Activated CD8-positive, alpha-beta T cell treated with anti-CD3 and anti-CD28 coated beads, Interleukin-2, amount 10 ng/mL, durations not matched to agents 7 days and 5 days (primary cell): ENCODE measurements around the gene COL3A1. TPM values are rescaled to one million over a fixed set of nuclear protein-coding genes. Genes with fewer than 3 reads are reported as not detected.

Experiments used
- ATAC-seq: fragments of 150-1000 bp; cut with Tn5 transposase; one replicate; pipeline ENCODE4 v1.10.0; 2021; ENCODE audit warnings: moderate library complexity
- CTCF ChIA-PET: fragments of 350-600 bp; sonication (Branson Sonifier 250); formaldehyde crosslinking; loops from one replicate; lab custom pipeline; 2021; ENCODE audit warnings: antibody characterized with exemption; lab: Charles Lee
- POLR2A ChIA-PET: fragments of 350-600 bp; sonication (Branson Sonifier 250); formaldehyde crosslinking; loops from one replicate; lab custom pipeline; 2021; ENCODE audit warnings: antibody characterized with exemption; lab: Charles Lee
- DNase-seq: peaks from one replicate; pipeline ENCODE4 v3.0.0-alpha.2; 2020
- H3K27ac Mint-ChIP-seq: one replicate; pipeline ENCODE4 v1.8.0; 2021; ENCODE audit warnings: mild to moderate bottlenecking, mixed read lengths
- H3K27me3 Mint-ChIP-seq: one replicate; pipeline ENCODE4 v1.8.0; 2021; ENCODE audit warnings: low read depth, mixed read lengths
- H3K36me3 Mint-ChIP-seq: one replicate; pipeline ENCODE4 v1.8.0; 2021; ENCODE audit warnings: low read depth, mixed read lengths
- H3K4me1 Mint-ChIP-seq: one replicate; pipeline ENCODE4 v1.8.0; 2021; ENCODE audit warnings: low read depth, mixed read lengths
- H3K4me3 Mint-ChIP-seq: one replicate; pipeline ENCODE4 v1.8.0; 2021; ENCODE audit warnings: mild to moderate bottlenecking, mixed read lengths
- H3K9me3 Mint-ChIP-seq: one replicate; pipeline ENCODE4 v1.8.0; 2022; ENCODE audit warnings: mixed read lengths; ENCODE audit not compliant: insufficient read depth
- total RNA-seq, 2 experiments: library from RNA; stranded (reverse); gene quantifications; one replicate each; pipeline ENCODE4 v1.2.3, GENCODE V29; 2021

Gene COL3A1
- not detected for total RNA-seq

DNA sequence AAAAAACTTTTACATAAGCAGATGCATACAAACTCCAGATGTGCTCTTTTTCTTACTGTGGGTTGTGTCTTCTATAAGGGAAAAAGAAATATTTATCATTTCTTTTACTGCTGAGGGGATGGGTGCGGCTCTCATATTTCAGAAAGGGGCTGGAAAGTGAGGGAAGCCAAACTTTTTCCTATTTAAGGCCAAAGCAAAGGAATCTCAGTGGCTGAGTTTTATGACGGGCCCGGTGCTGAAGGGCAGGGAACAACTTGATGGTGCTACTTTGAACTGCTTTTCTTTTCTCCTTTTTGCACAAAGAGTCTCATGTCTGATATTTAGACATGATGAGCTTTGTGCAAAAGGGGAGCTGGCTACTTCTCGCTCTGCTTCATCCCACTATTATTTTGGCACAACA, at the start of gene COL3A1:
TSS of gene COL3A1 (plus strand) at position 210 of the 400 bp plus-strand sequence. CDS start at position 327, 117 bp downstream.
- H3K4me3 Mint-ChIP-seq: no peak within 1 kb of the TSS
- ChIA-PET CTCF (no interaction called here), POLR2A (interaction anchor here (0.5 kb wide), 1 partner anchor 789 kb away, joined by 4 read pairs; no protein-coding TSS in a partner anchor)
- H3K27me3 Mint-ChIP-seq: no peaks in the 10 kb centered on the region
- DNase-seq: no peak
- no peak within 1 kb of the TSS for H3K27ac Mint-ChIP-seq
- ATAC-seq: no peak
- H3K9me3 Mint-ChIP-seq: no peaks in the 10 kb centered on the region
- peaks cover 4% of the 10 kb centered on the region for H3K4me1 Mint-ChIP-seq
- no peaks in the 10 kb centered on the region for H3K36me3 Mint-ChIP-seq

DNA sequence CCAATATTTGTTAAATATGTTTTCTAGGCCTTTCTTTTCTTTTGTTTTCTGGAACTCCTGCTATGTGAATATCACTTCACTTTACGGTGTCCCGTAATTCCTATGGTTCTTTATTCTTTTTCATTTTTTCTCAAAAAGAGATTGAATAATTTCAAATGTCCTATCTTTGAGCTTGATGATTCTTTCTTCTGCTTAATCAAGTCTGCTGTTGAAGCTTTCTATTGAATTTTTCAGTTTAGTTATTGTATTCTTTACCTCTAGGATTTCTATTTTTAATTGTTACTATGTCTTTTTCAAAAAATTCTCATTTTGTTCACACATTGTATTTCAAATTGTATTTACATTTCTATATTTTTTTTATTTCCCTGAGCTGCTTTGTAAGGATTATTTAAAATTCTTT, 45.5 kb upstream of the COL3A1 start:
- Mint-ChIP-seq H3K4me1 (no peaks in the 10 kb centered on the region), H3K27me3 (no peaks in the 10 kb centered on the region)
- POLR2A ChIA-PET: no interaction called here

DNA sequence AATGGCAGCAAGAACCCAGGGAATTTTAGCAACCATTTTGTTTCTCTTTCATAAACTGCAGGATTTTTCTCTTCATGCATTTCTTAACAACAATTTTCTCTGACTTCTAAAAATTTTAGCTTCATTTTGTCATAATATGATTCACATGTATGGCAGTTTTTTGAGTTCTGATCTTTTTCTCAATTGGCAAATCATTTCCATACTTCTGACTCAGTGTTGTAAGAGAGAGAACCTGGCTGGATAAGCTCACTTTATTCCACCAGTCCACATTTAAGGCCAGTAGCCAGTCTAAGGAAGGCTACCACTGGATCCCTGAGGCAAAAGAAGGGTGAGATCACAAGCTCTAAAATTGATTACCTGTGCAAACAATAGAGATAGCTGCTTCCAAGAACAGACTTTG, 42.8 kb upstream of the COL3A1 start:
- Mint-ChIP-seq H3K4me3 (no peak overlapping the region), H3K27me3 (no peaks in the 10 kb centered on the region), H3K9me3 (peaks cover 18% of the 10 kb centered on the region), H3K4me1 (no peaks in the 10 kb centered on the region), H3K27ac (no peak overlapping the region), H3K36me3 (no peaks in the 10 kb centered on the region)
- ChIA-PET CTCF (no interaction called here), POLR2A (no interaction called here)
- no peak for ATAC-seq
- DNase-seq: no peak

More for the DNA sequence above, 45.5 kb upstream of the COL3A1 start:
- no peak for ATAC-seq
- no peak overlapping the region for H3K4me3 Mint-ChIP-seq
- DNase-seq: no peak
- peaks cover 18% of the 10 kb centered on the region for H3K9me3 Mint-ChIP-seq
- no peak overlapping the region for H3K27ac Mint-ChIP-seq
- H3K36me3 Mint-ChIP-seq: no peaks in the 10 kb centered on the region
- CTCF ChIA-PET: no interaction called here

DNA sequence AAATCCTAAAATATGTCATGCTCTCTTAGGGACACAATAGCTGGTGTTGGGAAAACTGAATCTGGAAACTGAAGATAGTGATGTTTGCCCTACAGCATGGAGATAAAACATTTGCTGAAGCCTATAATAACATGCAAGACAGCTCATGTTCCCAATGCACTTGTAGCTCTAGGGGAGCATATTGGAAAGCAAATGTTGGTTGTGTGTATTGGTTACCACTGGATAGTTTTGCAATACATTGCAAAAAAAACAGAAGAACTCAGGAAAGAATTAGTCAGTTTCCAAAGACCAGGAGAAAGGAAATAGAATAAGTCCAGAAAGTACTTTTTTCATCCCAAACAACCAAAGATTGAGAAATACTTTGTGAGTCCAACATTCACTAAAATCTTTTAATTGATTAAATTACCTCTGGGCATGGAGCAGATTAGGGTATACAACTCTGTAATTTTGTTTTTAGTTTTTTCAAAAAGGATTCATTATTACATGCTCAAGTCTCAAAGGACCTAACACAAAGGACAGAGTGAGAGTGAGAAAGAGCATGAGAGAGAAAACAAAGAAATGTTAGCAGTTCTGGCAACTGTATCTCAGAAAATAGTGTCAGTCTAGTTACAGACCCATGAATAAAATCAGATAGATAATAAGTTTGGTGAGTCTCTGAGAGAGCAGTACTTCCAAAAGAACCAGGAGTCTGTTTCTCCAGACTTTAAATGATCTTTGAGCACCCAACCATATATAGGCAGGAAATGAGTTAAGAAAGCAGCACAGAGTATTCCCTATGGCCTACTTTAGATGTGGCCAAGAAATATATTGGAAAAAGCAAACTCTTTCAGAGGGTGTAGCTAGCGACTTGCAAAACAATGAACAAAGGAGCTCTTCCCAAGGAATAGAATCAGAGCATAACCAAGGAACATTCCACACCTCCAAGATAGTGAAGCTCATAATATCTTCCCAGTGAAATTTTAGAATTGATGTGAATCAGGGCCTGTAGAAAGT, 36.6 kb upstream of the COL3A1 start:
- H3K9me3 Mint-ChIP-seq: no peaks in the 10 kb centered on the region
- no peaks in the 10 kb centered on the region for H3K4me1 Mint-ChIP-seq
- CTCF ChIA-PET: no interaction called here
- H3K36me3 Mint-ChIP-seq: no peaks in the 10 kb centered on the region
- H3K27ac Mint-ChIP-seq: no peak overlapping the region
- ATAC-seq (no peak), DNase-seq (no peak)
- H3K4me3 Mint-ChIP-seq: no peak overlapping the region
- H3K27me3 Mint-ChIP-seq: no peaks in the 10 kb centered on the region
- POLR2A ChIA-PET: no interaction called here

DNA sequence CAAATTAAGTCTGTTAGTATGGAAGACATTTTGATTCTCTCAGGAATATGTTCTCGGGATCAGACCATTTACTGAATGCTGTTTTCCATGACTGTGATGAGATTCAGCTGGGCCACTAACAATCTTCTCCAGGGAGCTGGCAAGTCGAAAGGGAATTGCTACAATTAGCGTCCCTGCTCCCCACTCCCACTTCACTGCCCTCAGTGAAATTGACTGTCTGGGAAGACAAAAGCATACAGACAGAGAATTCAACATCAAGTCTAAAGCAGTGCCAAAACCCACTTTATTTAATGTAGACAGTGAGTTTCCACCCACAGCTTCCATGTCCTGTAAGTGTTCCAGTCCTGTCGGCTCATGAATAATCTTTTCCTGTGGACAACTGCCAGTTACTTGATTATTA, 34.0 kb upstream of the COL3A1 start:
- H3K27ac Mint-ChIP-seq: no peak overlapping the region
- POLR2A ChIA-PET: no interaction called here

DNA sequence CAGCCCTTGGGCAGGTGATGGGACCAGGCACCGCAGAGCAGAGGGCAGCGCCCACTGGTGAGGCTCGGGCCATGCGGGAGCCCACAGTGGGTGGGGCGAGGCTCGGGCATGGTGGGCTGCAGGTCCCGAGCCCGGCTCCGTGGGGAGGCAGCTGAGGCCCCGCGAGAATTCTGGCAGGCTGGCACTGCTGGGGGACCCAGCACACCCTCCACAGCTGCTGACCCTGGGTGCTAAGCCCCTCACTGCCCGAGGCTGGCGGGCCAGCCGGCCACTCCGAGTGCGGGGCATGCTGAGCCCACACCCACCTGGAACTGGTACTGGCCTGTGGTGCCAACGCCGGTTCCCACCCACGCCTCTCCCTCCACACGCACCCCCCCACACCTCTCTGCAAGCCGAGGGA, 29.7 kb upstream of the COL3A1 start:
- Mint-ChIP-seq H3K4me1 (no peaks in the 10 kb centered on the region), H3K9me3 (no peaks in the 10 kb centered on the region), H3K4me3 (no peak overlapping the region), H3K36me3 (no peaks in the 10 kb centered on the region), H3K27me3 (no peaks in the 10 kb centered on the region), H3K27ac (no peak overlapping the region)
- DNase-seq (no peak), ATAC-seq (no peak)
- POLR2A ChIA-PET: no interaction called here
- CTCF ChIA-PET: no interaction called here

More for the DNA sequence above, 34.0 kb upstream of the COL3A1 start:
- DNase-seq (no peak), ATAC-seq (no peak)
- CTCF ChIA-PET: no interaction called here
- Mint-ChIP-seq H3K27me3 (no peaks in the 10 kb centered on the region), H3K36me3 (no peaks in the 10 kb centered on the region), H3K9me3 (no peaks in the 10 kb centered on the region), H3K4me3 (no peak overlapping the region), H3K4me1 (no peaks in the 10 kb centered on the region)

DNA sequence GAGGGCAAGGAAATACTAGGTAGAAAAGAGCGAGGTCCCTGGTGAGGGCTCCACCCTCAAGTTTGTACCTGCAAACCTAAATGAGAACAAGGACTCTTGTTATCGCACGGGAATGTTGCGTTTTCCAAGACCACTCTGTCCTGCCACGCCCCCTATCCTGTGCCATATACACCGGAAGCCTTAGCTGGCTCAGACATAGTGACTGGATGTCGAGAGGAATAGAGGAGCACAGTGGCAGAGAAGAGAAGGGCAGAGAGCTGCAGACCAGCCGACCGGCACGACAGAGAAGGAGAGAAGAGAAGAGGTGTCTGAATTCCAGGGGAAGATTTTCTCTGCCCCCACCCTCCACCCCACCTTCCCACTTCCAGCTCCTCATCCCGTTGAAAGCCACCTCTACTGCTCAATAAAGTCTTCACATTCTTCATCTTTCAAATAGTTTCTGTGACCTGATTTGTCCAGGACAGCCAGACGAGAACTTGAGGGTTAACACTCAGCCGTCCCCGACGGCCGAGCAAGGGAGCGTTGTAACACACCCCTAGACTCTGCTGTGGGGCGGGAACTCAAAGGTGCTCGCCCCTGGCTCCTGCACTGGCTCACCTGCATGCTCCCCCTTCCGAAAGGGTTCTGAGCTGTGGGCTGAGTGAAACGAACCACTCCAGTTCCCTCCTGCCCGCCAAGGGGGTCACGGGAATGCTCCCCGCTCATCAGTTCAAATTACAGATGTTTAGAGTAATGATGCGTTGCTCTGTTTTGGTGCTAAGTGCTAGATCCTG, 24.9 kb upstream of the COL3A1 start:
- no peak overlapping the region for H3K4me3 Mint-ChIP-seq
- CTCF ChIA-PET: no interaction called here
- no peaks in the 10 kb centered on the region for H3K9me3 Mint-ChIP-seq
- no peaks in the 10 kb centered on the region for H3K36me3 Mint-ChIP-seq
- H3K4me1 Mint-ChIP-seq: no peaks in the 10 kb centered on the region
- DNase-seq (no peak), ATAC-seq (no peak)
- H3K27me3 Mint-ChIP-seq: no peaks in the 10 kb centered on the region
- POLR2A ChIA-PET: no interaction called here
- H3K27ac Mint-ChIP-seq: no peak overlapping the region

DNA sequence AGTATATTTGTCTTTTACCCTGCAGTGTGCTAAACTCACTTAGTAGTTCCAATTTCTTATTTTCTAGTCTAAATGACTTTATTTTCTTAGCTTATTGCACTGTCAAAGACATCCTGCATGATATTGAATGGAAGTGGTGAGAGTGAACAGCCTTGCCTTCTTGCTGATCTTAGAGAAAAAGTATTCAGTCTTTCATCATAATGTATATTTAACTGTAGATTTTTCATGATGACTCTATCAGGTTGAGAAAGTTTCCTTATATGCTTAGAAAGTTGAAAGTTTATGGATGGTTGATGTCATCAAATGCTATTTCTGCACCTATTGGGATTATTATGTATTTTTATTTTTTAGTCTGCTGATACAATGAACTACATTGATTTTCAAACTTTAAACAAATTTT, 21.3 kb upstream of the COL3A1 start:
- H3K4me1 Mint-ChIP-seq: no peaks in the 10 kb centered on the region
- H3K27ac Mint-ChIP-seq: no peak overlapping the region
- CTCF ChIA-PET: no interaction called here
- H3K27me3 Mint-ChIP-seq: no peaks in the 10 kb centered on the region
- H3K4me3 Mint-ChIP-seq: no peak overlapping the region
- ATAC-seq (no peak), DNase-seq (no peak)
- no peaks in the 10 kb centered on the region for H3K36me3 Mint-ChIP-seq
- POLR2A ChIA-PET: no interaction called here
- H3K9me3 Mint-ChIP-seq: no peaks in the 10 kb centered on the region

DNA sequence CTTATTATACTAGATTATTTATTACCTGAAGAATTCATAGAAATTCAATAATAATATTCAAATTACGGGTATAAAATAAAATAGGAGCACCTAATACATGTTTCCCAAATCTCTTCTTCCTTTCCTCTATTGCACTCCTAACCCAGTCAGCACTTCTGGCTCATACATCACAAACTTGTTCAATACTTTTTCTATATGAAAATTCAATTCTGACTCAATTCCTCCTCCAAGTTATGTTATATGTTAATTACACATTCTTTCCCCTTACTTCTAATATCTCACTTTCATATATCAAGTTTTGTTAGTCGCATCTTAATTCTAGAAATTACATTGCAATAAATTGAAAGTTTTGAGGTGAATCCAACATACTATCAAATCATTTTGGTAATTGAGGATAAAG, 17.9 kb upstream of the COL3A1 start:
- no peak overlapping the region for H3K4me3 Mint-ChIP-seq
- H3K27me3 Mint-ChIP-seq: no peaks in the 10 kb centered on the region
- H3K4me1 Mint-ChIP-seq: no peaks in the 10 kb centered on the region
- no peak for ATAC-seq
- ChIA-PET CTCF (no interaction called here), POLR2A (no interaction called here)
- DNase-seq: no peak
- H3K9me3 Mint-ChIP-seq: no peaks in the 10 kb centered on the region
- H3K36me3 Mint-ChIP-seq: no peaks in the 10 kb centered on the region
- no peak overlapping the region for H3K27ac Mint-ChIP-seq

DNA sequence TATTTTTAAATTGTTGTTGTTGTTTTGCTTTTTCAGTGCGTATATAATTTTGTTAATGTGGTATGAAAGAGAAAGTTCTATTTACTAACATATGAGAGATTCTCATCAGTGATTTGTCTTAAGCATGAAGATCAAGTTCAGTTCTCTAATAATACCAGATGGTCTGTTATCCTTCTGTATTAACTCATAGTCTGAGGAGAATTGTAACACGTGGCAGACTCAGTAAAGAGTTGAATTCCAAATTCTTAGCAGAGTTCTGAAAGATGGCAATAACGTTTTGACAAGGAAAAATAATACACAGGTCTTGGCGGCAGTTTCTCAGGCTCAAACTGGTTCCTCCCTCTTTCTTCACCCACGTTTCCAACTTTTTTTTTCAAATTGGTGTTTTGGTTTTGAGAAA, 17.2 kb upstream of the COL3A1 start:
- Mint-ChIP-seq H3K27me3 (no peaks in the 10 kb centered on the region), H3K4me3 (no peak overlapping the region), H3K36me3 (no peaks in the 10 kb centered on the region), H3K4me1 (no peaks in the 10 kb centered on the region), H3K27ac (no peak overlapping the region), H3K9me3 (no peaks in the 10 kb centered on the region)
- DNase-seq (no peak), ATAC-seq (no peak)
- ChIA-PET POLR2A (no interaction called here), CTCF (no interaction called here)

DNA sequence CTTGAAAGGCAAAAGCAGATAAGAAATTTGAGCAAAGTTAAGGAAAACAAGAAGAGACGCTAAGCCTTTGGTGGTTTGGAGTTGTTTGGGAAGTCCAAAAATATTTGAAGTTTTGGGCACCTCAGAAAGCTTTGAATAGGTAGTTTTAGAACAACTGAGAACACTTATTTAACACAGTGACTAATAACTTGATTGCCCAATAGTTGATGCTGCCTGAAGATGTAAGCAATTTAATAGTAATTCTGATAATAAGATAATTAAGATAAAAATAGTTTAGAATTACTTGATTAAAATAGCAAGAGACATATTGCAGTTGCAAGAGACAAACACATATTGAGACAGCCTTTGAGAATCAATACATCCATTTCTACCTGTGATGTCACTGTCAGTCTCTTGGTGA, 16.5 kb upstream of the COL3A1 start:
- H3K36me3 Mint-ChIP-seq: no peaks in the 10 kb centered on the region
- H3K4me3 Mint-ChIP-seq: no peak overlapping the region
- POLR2A ChIA-PET: no interaction called here

DNA sequence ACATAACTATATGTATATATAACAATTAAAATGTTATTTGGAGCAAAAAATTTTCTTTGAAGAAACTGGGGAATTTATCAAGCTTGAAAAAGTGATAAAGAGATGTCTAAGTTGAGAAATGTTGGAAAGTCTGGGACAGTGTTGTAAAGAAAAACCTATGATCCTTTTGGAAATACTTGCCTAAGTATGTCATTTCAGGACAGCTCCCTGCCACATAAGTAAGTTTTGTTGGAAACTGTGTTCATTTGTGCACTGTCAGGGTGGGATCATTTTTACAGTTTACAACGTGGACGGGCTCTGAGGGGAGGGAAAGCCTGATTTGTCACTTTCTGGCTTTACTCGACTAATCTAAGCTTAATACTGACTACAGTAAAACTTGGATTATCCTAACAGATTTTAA, 10.4 kb upstream of the COL3A1 start:
- ATAC-seq (no peak), DNase-seq (no peak)
- POLR2A ChIA-PET: no interaction called here
- CTCF ChIA-PET: no interaction called here
- Mint-ChIP-seq H3K4me3 (no peak overlapping the region), H3K4me1 (no peaks in the 10 kb centered on the region), H3K9me3 (no peaks in the 10 kb centered on the region), H3K27me3 (no peaks in the 10 kb centered on the region), H3K27ac (no peak overlapping the region), H3K36me3 (no peaks in the 10 kb centered on the region)

More for the DNA sequence above, 16.5 kb upstream of the COL3A1 start:
- H3K9me3 Mint-ChIP-seq: no peaks in the 10 kb centered on the region
- H3K27me3 Mint-ChIP-seq: no peaks in the 10 kb centered on the region
- H3K27ac Mint-ChIP-seq: no peak overlapping the region
- ATAC-seq: no peak
- no peaks in the 10 kb centered on the region for H3K4me1 Mint-ChIP-seq
- DNase-seq: no peak
- CTCF ChIA-PET: no interaction called here
